ENCODE measurements around the gene KRCC1.
"Not testable (repeated sequence)": the region's sequence is repeated elsewhere in the genome, so short reads cannot be mapped to it uniquely, and the experiment has no call there.

KRCC1 gene

DNA sequence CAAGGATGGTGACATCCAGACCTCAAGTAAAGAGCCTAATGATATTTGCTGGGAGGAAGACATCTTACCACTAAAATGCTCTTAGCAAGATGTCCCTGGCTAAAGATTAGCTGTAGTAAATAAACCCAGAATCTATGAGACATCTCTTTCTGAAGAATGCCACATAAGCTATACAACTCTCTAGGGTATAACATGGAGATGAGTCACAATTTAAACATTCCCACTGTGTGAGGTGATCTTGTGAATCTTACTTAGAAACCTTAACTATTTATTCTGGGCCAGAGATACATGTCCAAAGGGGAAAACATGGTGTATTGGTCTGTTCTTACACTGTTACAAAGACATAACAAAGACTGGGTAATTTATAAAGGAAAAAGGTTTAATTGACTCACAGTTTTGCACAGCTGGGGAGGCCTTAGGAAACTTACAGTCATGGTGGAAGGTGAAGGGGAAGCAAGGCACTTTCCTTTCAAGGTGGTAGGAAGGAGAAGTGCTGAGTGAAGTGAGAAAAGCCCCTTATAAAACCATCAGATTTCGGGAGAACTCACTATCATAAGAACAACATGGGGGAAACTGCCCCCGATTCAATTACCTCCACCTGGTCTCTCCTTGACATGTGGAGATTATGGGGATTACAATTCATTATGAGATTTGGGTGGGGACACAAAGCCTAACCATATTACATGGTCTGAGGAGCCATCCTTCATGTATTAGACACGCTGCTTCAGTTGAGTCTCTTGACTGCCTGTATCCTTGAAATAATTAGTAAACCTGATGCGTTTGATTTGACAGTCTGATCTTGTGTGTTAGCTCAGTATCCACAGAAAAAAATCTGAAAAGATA lies 17.1 kb downstream of the KRCC1 start:
- no peak for DNase-seq (ENCODE audit: low read depth in 2 of 2)

- no peak for DNase-seq (ENCODE audit: low read depth in 2 of 2)
Observed at GRCh38 chr2:88036606-88037005, 19.0 kb downstream of the KRCC1 start.

GRCh38 chr2:88036182-88036581 lies 19.4 kb downstream of the KRCC1 start:
- no peak for DNase-seq (ENCODE audit: low read depth in 2 of 2)

DNA sequence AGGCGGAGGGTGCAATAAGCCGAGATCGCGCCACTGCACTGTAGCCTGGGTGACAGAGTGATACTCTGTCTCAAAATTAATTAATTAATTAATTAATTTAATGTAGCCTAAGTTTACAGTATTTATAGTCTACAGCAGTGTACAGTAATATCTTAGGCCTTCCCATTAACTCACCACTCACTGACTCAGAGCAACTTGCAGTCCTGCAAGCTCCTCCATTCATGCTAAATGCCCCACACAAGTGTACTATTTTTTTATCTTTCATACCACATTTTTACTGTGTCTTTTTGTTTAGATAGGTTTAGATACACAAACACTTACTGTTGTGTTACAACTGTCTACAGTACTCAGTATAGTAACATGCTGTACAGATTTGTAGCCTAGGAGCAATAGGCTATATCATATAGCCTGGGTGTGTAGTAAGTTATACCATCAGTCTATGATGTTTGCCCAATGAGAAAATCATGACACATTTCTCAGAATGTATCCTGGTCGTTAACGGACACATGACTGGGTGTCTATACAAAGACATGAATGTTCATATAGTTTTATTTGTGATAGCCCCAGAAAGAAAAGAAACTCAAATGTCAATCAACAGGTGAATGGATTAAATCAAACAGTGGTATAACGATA lies 23.4 kb downstream of the KRCC1 start:
- no peak for DNase-seq (ENCODE audit: low read depth in 2 of 2)

DNA sequence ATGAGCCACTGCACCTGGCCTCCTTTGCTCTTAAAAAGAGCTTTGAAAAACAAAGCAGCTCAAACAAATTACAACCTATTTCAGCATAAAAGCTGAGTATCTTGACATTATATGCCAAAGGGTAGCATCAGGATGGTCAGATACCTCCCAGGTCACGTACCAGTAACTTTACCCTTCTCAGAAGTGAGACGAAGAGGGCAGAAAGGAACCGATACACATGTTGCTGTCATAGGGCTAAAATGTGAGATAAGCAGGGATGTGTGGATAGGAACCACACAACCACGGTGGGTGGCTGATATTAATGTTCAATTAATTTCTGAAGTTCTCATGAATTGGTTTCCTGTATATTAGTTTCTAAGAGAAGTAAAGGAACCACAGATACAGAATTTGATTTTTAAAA lies 26.7 kb downstream of the KRCC1 start:
- no peak for DNase-seq (ENCODE audit: low read depth in 2 of 2)

- no peak for DNase-seq (ENCODE audit: low read depth in 2 of 2)
Observed at GRCh38 chr2:88027697-88028389, 27.7 kb downstream of the KRCC1 start.

DNA sequence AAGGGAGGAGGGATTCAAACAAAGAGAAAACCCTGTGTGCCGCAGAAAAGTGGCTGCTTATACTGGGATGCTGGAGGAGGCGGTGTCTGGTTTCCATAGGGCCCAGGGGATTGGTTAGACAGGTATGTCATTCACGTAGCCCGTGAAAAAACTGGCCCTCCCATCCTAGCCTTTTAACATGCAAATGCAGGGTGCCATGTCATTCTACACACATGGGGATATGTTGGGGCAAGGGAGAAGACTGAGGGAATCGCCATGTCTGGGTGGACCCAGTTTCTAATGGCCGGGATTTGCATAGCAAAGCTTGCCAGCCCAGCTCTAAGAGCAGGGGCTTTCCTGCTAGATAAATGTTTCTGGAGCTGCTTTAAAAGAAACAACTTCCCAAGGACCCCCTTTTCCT lies 31.1 kb downstream of the KRCC1 start:
- no peak for DNase-seq (ENCODE audit: low read depth in 2 of 2)

DNA sequence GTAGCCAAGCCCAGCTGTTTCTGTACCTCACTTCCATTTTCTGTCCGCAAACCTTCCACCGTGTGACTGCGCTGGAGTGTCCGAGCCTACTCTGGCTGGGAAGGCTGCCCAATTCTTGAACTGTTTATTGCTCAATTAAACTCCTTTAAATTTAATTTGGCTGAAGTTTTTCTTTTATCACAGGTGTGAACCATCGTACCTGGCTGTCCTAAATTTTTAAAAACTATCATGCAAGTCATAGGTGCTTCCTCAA lies 33.0 kb downstream of the KRCC1 start:
- DNase-seq (ENCODE audit: low read depth in 2 of 2): no peak

GRCh38 chr2:88019985-88020384 lies 35.6 kb downstream of the KRCC1 start:
- DNase-seq (ENCODE audit: low read depth in 2 of 2): no peak

GRCh38 chr2:88018909-88019308 lies 36.7 kb downstream of the KRCC1 start:
- no peak for DNase-seq (ENCODE audit: low read depth in 2 of 2)

DNA sequence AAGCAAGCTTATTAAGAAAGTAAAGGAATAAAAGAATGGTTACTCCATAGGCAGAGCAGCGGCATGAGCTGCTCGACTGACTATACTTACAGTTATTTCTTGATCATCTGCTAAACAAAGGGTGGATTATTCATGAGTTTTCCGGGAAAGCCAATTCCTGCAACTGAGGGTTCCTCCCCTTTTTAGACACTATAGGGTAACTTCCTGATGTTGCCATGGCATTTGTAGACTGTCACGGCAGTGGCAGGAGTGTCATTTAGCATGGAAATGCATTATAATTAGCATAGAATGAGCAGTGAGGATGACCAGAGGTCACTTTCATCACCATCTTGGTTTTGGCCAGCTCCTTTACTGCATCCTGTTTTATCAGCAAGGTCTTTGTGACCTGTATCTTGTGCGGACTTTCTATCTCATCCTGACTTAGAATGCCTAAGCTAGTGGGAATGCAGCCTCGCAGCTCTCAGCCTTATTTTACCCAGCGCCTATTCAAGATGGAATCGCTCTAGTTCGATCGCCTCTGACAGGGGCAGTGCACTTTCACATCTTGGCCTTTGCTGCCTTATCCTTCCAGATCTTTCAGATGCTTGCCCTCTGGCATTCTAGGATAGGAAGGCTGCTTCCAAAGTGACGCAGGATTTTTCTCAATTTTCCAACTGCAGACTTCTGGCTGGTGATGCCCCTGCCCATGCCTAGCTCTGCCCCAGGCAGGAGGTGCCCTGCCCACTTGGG lies 37.3 kb downstream of the KRCC1 start:
- DNase-seq (ENCODE audit: low read depth in 2 of 2): not testable (repeated sequence)

- DNase-seq (ENCODE audit: low read depth in 2 of 2): not testable (repeated sequence)
Observed at GRCh38 chr2:88017780-88018038, 37.9 kb downstream of the KRCC1 start.

DNA sequence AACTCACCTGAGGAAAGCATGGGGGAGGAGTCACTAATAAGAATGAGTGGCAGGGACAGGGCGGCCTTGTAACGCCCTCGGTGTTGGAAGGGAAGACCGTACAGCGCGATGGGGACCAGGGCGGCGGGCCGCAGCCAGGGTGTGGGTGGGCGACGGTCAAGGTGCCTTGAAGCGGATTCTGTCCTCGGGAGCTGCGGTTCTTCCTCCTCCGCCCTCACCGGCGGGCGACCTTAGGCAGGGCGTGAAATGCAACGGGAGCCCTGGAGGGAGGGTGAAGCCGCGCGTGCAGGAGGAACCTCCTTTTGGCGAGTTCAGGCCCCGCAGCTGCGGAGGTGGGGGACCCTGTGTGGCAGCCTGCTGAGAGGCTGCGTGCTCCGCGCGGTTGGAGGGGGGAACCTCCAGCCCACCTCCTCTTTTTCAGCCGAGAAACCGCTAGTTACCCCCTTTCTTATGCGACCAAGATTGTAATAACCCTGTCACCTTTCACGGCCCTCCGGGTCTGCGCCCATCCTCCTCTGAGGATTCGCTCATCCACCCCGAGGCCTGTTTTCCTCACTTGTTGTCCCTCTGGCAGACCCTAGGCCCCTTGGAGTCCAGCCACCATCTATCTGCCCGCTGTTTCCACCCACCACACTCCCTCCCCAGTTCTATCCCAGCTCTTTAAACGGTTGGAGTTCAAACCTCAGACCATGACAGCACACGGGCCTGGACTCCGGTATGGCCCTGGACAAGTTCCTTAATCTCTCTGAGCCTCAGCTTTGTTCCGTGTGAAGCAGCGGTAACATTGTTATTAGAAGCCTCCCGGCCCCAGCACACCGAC lies 38.4 kb downstream of the KRCC1 start:
- peak in 1 of 2 donors; percentile 14 for DNase-seq (ENCODE audit: low read depth in 2 of 2)

DNA sequence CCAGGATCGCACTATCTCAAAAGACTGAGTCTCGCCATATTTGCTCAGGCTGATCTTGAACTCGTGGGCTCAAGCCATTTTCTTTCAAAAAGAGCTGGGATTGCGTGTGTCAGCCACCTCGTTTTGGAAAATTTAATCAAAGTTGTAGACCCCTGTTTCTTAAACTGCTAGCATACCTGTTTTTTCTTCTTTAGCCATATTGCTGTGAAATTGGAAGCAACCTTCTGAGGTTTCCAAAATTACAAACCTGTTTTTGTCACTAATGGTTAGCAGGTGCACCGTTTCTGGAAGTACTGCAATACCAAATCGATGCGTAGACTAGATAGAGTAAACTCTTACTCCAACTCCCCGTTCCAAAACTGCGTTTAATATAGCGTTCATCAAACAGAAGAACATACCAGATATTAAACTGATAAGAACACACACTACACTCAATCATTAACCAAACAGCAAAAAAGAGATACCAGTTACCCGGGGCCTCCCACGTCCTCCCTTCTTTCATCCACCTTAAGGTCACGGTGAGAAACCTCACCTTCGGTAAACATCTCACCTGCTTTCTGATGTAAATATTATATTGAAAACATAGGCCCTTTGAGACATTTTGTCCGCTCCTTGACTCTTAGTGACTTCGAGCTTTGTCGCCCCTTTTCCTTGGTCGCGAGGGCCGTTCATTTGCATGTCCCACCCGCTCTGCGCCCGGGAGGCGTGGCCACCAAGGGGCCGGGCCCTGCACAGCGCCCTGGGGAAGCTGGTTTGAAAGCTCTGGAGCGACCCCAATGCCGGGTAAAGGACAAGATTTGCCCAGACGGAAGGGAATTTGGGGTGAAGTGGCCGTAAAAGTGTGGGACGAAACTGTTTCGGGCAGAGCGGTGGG lies 39.3 kb downstream of the KRCC1 start, which contains the start of gene RNU2-63P:
Gene RNU2-63P (minus strand): TSS at position 462 of the 874 bp plus-strand sequence.
- DNase-seq (ENCODE audit: low read depth in 2 of 2): peak; percentile 47 to 61

GRCh38 chr2:88011011-88011410 lies 44.6 kb downstream of the KRCC1 start:
- DNase-seq (ENCODE audit: low read depth in 2 of 2): no peak

DNA sequence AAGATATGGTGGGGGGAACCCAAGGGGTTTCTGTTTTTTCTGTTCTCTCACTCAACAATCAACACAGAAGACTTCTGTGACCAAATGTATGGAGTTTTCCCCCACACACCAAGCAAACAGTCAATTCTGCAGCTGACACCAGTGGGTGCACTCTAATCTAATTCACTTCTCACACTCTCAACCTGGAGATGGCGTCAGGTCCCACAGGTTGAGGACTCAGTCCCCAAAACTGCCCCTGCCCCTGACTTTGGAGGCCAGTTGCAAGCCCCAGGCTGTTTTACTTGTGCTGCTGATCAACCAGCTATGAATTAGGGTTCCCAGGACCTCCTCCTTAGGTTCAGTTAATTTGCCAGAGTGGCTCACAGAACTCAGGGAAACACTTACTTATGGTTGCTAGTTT lies 45.4 kb downstream of the KRCC1 start:
- no peak for DNase-seq (ENCODE audit: low read depth in 2 of 2)

DNA sequence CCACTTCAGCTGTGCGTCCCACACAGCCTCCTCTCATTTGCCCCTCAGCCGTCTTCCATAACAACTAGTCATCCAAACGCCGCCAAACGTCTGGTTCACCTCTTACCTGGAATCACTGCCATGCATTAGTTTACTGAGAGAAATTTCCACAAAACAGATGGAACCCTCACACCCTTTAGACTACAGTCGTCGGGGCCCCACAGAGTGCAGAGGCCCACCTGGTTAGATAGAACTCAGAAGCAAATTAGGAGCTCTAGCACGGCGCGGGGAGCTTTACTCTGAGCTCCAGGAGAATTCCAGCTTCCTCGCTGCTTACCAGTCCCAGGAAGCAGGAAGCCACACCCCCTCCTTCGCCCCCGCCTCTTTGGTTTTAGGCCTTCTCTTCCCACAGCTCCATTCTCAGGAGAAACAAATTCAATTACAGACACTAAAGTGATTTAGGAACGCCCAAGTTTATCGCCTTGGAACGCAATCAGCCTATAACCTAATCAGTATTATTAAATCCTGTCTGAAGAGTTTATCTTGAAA lies 48.6 kb downstream of the KRCC1 start:
- DNase-seq (ENCODE audit: low read depth in 2 of 2): no peak

- no peak for DNase-seq (ENCODE audit: low read depth in 2 of 2)
Observed at GRCh38 chr2:88005776-88006175, 49.8 kb downstream of the KRCC1 start.

- DNase-seq (ENCODE audit: low read depth in 2 of 2): no peak
Observed at GRCh38 chr2:88003074-88003755, 52.4 kb downstream of the KRCC1 start.

DNA sequence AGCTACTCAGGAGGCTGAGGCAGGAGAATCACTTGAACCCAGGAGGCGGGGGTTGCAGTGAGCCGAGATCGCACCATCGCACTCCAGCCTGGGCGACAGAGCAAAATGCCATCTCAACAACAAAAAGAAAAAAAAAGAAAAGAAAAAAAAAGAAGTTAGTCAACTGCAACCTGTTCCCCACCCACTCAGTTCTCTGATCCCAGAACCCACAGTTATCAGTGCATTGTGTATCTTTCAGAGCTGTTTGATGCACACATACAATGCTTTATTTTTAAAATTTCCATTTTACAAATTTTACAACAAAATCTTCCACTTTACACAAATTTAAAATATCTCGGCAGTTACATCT lies 53.2 kb downstream of the KRCC1 start:
- no peak for DNase-seq (ENCODE audit: low read depth in 2 of 2)
